Measurements from ENCODE around the gene GSTCD.

Gene GSTCD

DNA sequence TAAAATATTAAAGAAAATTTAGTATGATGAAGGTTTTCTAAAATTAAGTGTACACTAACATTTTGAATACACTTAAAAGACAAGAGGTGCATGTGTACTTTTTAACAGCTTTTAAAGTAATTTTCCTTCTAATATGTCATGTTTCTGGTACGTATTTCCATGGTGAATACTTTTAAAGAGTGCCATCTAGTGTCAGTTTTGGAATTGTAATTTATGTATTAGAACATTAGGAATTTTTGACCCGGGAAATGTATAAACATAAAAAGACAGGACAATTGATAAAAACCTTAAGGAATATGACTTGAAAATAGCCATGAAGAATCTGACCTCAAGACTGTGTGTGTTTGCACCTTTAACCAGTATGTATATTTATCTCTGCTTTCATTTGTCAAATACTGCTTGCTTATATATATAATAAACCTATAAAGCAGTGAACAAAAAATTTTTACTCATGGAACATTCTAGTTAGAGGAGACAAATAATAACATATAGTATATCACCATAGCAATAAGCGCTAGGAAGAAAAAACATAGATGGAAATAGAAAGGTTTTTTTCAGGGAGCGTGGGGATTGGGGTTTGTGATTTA lies 7.2 kb downstream of the GSTCD start:
- TF ChIP-seq POU6F1 (CRISPR knock-in tag; IDR thresholded peaks at IDR 0.05; ENCODE audit: borderline replicate concordance, low read depth), result no peak
- TF ChIP-seq, protein P1, sequence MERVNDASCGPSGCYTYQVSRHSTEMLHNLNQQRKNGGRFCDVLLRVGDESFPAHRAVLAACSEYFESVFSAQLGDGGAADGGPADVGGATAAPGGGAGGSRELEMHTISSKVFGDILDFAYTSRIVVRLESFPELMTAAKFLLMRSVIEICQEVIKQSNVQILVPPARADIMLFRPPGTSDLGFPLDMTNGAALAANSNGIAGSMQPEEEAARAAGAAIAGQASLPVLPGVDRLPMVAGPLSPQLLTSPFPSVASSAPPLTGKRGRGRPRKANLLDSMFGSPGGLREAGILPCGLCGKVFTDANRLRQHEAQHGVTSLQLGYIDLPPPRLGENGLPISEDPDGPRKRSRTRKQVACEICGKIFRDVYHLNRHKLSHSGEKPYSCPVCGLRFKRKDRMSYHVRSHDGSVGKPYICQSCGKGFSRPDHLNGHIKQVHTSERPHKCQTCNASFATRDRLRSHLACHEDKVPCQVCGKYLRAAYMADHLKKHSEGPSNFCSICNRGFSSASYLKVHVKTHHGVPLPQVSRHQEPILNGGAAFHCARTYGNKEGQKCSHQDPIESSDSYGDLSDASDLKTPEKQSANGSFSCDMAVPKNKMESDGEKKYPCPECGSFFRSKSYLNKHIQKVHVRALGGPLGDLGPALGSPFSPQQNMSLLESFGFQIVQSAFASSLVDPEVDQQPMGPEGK (CRISPR knock-in tag; IDR thresholded peaks at IDR 0.05; ENCODE audit: borderline replicate concordance), result no peak
- no peak for TF ChIP-seq ISL1 (CRISPR knock-in tag; IDR thresholded peaks at IDR 0.05)
- TF ChIP-seq SNAI2 (CRISPR knock-in tag; IDR thresholded peaks at IDR 0.05), result no peak
- no peak for TF ChIP-seq TCF4 (CRISPR knock-in tag; IDR thresholded peaks at IDR 0.05; ENCODE audit: borderline replicate concordance)
- no peak for TF ChIP-seq ESRRG (CRISPR knock-in tag; IDR thresholded peaks at IDR 0.05)
- no peak for TF ChIP-seq RARB (CRISPR knock-in tag; IDR thresholded peaks at IDR 0.05)
- TF ChIP-seq, protein P2, sequence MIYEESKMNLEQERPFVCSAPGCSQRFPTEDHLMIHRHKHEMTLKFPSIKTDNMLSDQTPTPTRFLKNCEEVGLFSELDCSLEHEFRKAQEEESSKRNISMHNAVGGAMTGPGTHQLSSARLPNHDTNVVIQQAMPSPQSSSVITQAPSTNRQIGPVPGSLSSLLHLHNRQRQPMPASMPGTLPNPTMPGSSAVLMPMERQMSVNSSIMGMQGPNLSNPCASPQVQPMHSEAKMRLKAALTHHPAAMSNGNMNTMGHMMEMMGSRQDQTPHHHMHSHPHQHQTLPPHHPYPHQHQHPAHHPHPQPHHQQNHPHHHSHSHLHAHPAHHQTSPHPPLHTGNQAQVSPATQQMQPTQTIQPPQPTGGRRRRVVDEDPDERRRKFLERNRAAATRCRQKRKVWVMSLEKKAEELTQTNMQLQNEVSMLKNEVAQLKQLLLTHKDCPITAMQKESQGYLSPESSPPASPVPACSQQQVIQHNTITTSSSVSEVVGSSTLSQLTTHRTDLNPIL (CRISPR knock-in tag; IDR thresholded peaks at IDR 0.05; ENCODE audit: low read depth), result no peak
- no peak for TF ChIP-seq CSDC2 (CRISPR knock-in tag; IDR thresholded peaks at IDR 0.05)
- ATAC-seq, result no peak

GRCh38 chr4:105719204-105719603 lies 10.6 kb downstream of the GSTCD start:
- TF ChIP-seq TOX (CRISPR knock-in tag; IDR thresholded peaks at IDR 0.05; ENCODE audit: borderline replicate concordance), result no peak
- TF ChIP-seq RARB (CRISPR knock-in tag; IDR thresholded peaks at IDR 0.05), result no peak
- no peak for TF ChIP-seq ZC3H10 (CRISPR knock-in tag; IDR thresholded peaks at IDR 0.05)
- TF ChIP-seq POU6F1 (CRISPR knock-in tag; IDR thresholded peaks at IDR 0.05; ENCODE audit: borderline replicate concordance, low read depth), result no peak
- no peak for TF ChIP-seq ZNF70 (CRISPR knock-in tag; IDR thresholded peaks at IDR 0.05)
- no peak for TF ChIP-seq ARNTL (CRISPR knock-in tag; IDR thresholded peaks at IDR 0.05; ENCODE audit: borderline replicate concordance, low read depth)
- no peak for TF ChIP-seq CSDC2 (CRISPR knock-in tag; IDR thresholded peaks at IDR 0.05)
- TF ChIP-seq, protein P3, sequence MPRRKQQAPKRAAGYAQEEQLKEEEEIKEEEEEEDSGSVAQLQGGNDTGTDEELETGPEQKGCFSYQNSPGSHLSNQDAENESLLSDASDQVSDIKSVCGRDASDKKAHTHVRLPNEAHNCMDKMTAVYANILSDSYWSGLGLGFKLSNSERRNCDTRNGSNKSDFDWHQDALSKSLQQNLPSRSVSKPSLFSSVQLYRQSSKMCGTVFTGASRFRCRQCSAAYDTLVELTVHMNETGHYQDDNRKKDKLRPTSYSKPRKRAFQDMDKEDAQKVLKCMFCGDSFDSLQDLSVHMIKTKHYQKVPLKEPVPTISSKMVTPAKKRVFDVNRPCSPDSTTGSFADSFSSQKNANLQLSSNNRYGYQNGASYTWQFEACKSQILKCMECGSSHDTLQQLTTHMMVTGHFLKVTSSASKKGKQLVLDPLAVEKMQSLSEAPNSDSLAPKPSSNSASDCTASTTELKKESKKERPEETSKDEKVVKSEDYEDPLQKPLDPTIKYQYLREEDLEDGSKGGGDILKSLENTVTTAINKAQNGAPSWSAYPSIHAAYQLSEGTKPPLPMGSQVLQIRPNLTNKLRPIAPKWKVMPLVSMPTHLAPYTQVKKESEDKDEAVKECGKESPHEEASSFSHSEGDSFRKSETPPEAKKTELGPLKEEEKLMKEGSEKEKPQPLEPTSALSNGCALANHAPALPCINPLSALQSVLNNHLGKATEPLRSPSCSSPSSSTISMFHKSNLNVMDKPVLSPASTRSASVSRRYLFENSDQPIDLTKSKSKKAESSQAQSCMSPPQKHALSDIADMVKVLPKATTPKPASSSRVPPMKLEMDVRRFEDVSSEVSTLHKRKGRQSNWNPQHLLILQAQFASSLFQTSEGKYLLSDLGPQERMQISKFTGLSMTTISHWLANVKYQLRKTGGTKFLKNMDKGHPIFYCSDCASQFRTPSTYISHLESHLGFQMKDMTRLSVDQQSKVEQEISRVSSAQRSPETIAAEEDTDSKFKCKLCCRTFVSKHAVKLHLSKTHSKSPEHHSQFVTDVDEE (CRISPR knock-in tag; IDR thresholded peaks at IDR 0.05), result no peak
- ATAC-seq, result no peak

- ATAC-seq, result no peak
- TF ChIP-seq, protein P4, sequence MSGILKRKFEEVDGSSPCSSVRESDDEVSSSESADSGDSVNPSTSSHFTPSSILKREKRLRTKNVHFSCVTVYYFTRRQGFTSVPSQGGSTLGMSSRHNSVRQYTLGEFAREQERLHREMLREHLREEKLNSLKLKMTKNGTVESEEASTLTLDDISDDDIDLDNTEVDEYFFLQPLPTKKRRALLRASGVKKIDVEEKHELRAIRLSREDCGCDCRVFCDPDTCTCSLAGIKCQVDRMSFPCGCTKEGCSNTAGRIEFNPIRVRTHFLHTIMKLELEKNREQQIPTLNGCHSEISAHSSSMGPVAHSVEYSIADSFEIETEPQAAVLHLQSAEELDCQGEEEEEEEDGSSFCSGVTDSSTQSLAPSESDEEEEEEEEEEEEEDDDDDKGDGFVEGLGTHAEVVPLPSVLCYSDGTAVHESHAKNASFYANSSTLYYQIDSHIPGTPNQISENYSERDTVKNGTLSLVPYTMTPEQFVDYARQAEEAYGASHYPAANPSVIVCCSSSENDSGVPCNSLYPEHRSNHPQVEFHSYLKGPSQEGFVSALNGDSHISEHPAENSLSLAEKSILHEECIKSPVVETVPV (CRISPR knock-in tag; IDR thresholded peaks at IDR 0.05), result no peak
- TF ChIP-seq RARB (CRISPR knock-in tag; IDR thresholded peaks at IDR 0.05) (no peak), ARNTL (CRISPR knock-in tag; IDR thresholded peaks at IDR 0.05; ENCODE audit: borderline replicate concordance, low read depth) (no peak), ZNF565 (CRISPR knock-in tag; conservative IDR thresholded peaks at IDR 0.05; ENCODE audit: low read depth) (no peak), POU6F1 (CRISPR knock-in tag; IDR thresholded peaks at IDR 0.05; ENCODE audit: borderline replicate concordance, low read depth) (no peak), ZFP3 (CRISPR knock-in tag; IDR thresholded peaks at IDR 0.05) (no peak), TCF4 (CRISPR knock-in tag; IDR thresholded peaks at IDR 0.05; ENCODE audit: borderline replicate concordance) (no peak), GLIS3 (CRISPR knock-in tag; IDR thresholded peaks at IDR 0.05) (no peak), SNAI2 (CRISPR knock-in tag; IDR thresholded peaks at IDR 0.05) (no peak), ESRRG (CRISPR knock-in tag; IDR thresholded peaks at IDR 0.05) (no peak), ZFP30 (CRISPR knock-in tag; IDR thresholded peaks at IDR 0.05) (no peak), TOX (CRISPR knock-in tag; IDR thresholded peaks at IDR 0.05; ENCODE audit: borderline replicate concordance) (no peak)
- TF ChIP-seq, protein P2 (CRISPR knock-in tag; IDR thresholded peaks at IDR 0.05; ENCODE audit: low read depth), result no peak
- TF ChIP-seq, protein P1 (CRISPR knock-in tag; IDR thresholded peaks at IDR 0.05; ENCODE audit: borderline replicate concordance), result no peak
Observed at GRCh38 chr4:105725623-105726022, 17.0 kb downstream of the GSTCD start.

Data from SK-N-SH treated with all-trans-retinoic acid at 6 μM for 48 hours (cell line).